GM18868 (cell line): ENCODE measurements around the gene CAPN5.

Experiments used
- ATAC-seq: cut with Tn5 transposase; IDR thresholded peaks from one replicate; pipeline ENCODE4 v1.9.1; 2021; ENCODE audit warnings: mild to moderate bottlenecking, moderate library complexity; ENCODE audit not compliant: unreplicated experiment

The CAPN5 gene

DNA sequence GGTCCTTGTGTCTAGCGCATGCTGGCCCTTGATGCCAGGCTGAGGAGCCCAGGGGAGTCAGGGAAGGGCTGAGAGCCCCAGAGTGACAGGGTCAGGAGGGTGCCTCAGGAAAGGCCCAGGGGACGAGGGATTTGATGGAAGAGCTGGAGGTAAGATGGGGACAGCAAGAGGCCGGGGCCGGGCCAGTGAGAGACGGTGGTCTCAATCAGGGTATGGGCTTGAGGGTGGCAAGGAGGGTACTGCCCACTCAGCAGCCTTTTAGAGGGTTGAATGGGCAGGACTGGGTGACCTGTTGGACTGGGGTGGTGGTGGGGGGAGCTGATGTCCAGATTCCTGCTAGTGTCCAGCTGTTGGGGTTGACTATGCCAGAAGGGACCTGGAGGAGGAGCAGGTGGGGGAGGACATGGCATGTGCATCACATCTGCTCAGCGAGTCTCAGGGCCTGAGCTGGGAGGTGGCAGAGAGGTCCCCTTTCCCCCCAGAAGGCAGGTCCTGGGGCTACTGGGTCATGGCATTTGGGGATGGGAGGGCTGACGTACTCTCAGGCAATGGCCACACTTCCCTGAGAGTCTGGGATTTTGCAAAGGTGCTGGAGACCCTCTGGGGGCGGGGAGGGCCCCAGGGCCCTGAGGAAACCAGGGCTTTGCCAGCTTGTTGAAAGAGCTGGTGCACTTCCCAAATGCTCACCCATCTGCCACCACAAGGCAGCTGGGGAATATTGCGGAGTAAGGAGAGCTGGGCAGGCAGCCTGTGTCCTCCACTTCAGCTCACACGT is 79.7 kb downstream of the CAPN5 start:
- ATAC-seq: no peak

DNA sequence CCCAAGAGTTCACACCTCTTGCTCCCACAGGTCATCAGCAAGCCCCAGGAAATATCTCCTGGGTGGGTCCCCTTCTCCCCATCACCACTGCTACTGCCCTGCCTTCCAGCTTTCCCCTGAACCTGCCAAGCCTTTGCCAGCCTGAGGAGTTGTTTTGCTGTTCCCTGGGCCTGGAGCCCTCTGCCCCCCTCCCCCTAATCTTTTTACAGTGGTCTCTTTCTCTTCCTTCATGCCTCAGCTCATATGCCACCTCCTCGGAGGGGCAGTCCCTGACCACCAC is 80.2 kb downstream of the CAPN5 start:
- ATAC-seq: no peak

DNA sequence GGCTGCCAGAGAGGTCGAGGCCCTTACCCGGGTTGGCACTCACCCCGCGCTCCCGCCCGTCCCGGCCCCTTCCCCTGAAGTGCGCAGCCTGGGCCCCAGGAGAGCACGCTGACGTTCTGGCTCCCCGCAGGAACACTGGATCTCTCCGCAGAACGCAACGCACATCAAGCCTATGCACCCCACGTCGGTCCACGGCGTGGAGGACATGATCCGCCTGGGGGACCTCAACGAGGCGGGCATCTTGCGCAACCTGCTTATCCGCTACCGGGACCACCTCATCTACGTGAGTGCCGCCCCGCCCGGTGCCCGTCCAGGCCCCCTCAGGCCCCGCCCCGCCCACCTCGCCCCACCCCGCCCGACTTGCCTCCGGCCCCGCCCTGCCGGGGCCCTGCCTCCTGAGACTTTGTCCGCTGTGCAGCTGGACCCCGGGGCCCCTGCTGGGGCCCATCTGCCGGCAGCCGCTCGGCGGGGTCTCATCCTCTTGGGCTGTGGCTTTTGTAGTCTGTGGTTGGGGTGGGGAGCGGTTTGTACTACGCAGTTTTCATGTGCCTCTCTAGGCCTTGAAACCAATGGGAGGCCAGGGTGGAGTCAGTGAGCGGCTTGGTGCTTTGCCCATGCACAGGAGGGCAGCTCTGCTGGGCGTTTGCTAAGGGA is 81.0 kb downstream of the CAPN5 start:
- no peak for ATAC-seq

DNA sequence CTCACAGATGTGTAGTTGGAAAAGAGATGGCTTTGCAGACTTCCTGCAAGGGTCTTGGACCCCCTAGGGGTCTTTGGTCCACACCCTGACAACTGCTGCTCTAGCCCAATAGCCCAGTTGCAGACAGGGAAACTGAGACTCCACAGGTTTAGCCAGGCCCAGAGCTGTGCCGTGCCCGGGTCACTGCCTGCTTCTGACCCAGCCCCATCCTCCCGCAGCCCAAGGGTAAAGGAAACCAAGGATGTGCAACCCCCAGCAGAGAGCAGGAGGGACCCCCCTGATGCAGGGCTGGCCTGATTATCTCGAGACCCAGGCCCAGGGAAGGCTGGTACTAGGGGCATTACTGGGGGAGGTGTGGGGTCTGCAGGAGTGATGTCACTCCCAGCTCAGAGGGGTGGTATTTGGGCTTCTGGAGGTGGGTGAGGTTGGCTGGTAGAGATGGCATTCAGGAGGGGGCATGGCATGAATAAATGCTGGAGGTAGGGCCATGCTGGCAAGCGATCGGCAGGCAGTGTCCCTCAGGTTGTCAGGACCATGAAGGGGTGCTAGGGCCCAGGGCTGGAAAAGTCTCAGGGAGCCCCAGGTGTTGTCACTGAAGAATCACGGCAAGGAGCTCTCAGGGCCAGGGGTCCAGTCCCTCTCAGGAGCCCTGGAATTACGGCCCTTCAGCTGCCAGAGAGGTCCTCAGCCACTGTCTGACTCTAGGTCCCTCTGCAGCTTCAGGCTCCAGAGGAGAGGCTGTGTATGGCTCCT is 82.4 kb downstream of the CAPN5 start:
- no peak for ATAC-seq

DNA sequence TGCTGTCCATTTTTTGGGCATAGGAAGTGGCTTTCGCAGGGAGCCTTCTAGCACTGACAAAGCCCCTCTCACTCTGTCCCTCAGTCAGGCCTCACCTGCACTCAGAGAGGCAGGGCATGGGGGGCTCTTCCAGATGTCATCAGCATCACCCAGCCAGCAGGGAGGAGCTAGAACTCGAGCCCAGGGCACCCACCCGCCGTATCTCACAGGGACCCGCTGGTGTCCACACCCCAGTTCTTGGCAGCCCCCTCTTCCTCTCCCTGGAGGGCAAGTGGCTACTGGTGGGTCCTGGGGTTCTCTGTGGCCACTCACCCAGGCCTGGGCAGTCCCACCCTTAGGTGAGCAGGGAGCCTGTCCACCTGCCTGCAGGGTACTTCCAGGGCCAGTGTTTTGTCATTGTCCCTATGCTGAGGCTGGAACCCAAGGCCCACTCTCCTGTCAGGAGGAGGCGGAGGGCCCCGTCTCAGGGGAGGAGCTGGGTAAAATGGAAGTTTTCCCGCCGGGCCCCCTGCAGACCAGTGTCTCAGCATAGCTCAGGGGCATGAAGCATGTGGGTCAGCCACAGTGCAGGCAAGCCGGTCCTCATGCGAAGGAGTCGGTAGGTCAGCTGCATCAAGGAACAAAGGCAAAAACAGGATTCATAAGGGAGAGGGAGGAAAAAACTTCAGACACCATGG is 83.1 kb downstream of the CAPN5 start:
- no peak for ATAC-seq

GRCh38 chr11:77150836-77151235 is 84.1 kb downstream of the CAPN5 start:
- ATAC-seq: no peak

- ATAC-seq: no peak
Observed at GRCh38 chr11:77151804-77152509, 85.2 kb downstream of the CAPN5 start.

GRCh38 chr11:77152846-77153245 is 86.1 kb downstream of the CAPN5 start:
- ATAC-seq: no peak

DNA sequence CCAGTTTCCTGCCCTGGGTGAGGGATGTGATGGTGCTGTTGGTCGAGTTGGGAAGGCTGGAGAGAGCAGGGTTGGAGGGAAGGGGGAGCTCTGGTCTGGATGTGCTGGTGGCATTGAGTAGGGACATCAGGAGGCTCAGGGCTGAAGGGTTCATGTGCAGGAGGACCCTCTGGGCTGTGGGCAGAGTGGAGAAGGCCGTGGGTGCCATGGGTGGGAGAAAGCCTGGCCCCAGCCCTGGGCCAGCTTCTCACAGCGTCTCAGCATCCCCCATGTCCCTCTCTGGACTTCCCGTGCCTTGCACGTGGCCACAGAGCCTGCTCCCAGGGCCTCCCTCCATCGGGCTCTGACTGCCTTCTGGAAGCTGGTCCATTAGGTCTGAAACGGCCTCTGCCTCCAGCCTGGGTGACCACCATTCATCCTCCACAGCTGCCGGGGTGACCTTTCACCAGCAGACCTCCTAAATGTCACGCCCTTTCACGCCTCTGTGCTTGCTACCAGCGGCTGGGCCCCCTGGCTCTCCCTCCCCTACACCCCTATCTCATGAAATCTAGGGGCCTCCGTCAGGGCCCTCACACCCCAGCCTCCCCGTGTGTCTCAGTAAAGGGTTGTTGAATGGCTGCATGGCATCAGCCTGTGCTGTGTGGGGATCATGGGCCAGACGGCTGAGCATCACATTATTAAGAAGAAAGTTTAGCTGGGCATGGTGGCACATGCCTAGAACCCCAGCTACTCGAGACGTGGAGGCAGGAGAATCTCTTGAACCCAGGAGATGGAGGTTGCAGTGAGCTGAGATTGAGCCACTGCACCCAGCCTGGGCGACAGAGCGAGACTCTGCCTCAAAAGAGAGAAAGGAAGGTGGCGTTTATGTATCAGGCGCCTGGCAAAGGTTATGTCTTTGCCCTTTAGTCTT is 86.8 kb downstream of the CAPN5 start:
- ATAC-seq: no peak

- ATAC-seq: no peak
Observed at GRCh38 chr11:77154381-77155081, 87.8 kb downstream of the CAPN5 start.

- ATAC-seq: no peak
Observed at GRCh38 chr11:77155082-77155475, 88.3 kb downstream of the CAPN5 start.

DNA sequence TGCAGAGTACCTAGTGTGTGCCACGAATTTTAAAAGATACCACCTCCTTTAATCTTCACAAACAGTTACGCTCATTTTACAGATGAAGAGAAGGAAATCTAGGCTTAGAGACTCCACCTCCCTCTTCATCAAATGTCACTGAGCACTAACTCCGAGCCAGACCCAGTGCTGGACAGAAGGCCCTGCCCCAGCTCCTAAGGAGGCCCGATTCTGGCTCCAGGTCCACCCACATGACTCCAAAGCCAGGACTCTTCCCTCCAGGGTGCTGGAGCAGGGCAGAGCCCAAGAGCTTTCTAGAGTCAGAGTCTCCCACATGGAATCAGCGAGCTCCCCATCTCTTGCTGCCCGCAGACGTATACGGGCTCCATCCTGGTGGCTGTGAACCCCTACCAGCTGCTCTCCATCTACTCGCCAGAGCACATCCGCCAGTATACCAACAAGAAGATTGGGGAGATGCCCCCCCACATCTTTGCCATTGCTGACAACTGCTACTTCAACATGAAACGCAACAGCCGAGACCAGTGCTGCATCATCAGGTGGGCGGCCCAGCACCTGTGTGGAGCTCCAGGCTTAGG is 88.9 kb downstream of the CAPN5 start:
- no peak for ATAC-seq

GRCh38 chr11:77156396-77157195 is 89.8 kb downstream of the CAPN5 start:
- no peak for ATAC-seq

DNA sequence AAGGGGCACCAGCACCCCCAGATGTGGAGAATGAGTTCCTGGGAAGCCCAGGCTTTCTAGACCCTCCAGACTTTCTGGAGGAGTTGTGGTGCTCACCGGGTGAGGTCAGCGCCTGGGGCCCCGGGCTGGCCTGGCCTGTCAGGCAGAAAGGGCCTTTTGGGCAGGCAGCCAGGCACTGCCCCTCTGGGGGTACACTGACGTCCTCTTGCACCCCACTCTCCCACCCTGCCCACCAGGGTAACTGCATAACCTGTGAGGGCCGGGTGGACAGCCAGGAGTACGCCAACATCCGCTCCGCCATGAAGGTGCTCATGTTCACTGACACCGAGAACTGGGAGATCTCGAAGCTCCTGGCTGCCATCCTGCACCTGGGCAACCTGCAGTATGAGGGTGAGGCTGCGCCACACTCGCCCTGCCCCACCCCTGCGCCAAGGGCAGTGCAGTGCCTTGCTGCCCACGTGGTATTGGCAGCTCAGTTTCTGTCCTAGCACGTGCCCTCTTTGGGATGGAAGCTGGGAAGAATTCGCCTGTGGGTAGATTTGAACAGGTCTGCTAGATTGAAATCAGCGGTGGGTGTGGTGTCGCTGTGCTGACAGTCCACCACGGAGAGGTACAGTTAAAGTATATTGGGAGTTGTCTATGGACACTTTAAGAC is 91.4 kb downstream of the CAPN5 start:
- ATAC-seq: no peak

GRCh38 chr11:77159219-77159936 is 92.6 kb downstream of the CAPN5 start:
- ATAC-seq: no peak

GRCh38 chr11:77159937-77160495 is 93.2 kb downstream of the CAPN5 start:
- ATAC-seq: no peak

GRCh38 chr11:77163271-77163670 is 96.5 kb downstream of the CAPN5 start:
- no peak for ATAC-seq
